ENCODE results near the gene GPRIN1. TPM values are rescaled to one million over a fixed set of nuclear protein-coding genes. Genes with fewer than 3 reads are reported as not detected.

The GPRIN1 gene
- total RNA-seq (2014; rRNA removed; shearing (Covaris generic); ENCODE audit: low replicate concordance) = 21.0 and 32.2 TPM in 2 replicates

DNA sequence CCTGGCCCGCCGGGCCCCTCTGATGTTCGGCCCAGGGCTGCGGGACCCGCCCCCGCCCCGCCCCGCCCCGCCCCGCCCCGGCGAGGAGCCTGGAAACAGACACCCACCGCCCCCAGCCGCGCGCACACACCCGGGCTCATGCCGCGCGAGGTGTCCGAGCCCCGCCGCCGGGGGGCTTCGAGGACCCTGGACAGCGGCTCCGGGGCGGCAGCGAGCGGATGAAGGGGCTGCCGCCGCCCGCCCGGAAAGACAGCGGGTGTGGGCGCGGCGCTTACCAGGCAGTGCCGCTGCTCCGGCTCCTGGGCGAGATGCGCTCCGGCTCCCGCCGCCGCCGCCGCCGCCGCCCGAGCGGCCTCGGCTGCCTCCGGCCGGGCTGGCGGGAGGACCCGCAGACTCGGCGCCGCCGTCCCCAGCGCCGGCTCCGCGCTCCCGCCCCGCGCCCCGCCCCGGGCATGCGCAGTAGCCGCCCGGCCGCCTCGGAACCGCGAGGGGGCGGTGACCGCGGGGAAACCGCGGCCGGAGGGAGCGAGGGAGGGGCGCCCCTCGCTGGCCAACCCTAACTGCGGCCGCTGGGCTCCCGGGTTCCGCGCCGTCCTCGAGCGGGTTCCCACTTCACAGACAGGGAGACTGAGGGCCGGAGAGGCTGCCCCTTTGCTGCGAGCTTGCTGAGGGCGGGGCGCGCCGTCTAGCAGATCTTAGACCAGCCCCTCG, at the start of gene GPRIN1:
Gene GPRIN1 (minus strand): TSS at position 433 of the 711 bp plus-strand sequence. CDS start 10,322 bp downstream, outside the sequence.
- H3K27me3 ChIP-seq = 0 out of 2 replicates have a peak, but pooled peaks cover 2% of the 10 kb centered on the region
- H3K36me3 ChIP-seq = no peaks in the 10 kb centered on the region; the same call in 1 of the 2 replicates
- H3K9me3 ChIP-seq = no peaks in the 10 kb centered on the region; the same call in 1 of the 2 replicates
- DNase-seq = peak; percentile 71
- peak within 1 kb of the TSS; percentile 61 for H3K4me3 ChIP-seq

DNA sequence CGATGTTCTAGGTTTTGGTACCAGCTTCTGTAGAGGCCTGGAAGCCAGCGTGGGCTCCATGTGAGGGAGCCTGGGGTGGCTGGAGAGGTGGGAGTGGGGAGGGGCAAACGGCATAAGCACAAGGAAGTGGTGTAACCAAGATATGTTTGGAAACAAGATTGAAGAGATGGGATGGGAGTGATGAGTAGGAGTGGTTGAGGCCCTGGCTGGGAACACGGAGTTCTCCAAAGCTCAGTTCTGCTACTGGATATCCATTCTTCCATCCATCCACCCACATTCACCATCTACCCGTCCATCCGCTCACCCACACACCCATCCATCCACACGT, 49.5 kb upstream of the GPRIN1 start:
- Histone ChIP-seq H3K4me3 (no peak overlapping the region), H3K36me3 (peaks cover 24% of the 10 kb centered on the region)

DNA sequence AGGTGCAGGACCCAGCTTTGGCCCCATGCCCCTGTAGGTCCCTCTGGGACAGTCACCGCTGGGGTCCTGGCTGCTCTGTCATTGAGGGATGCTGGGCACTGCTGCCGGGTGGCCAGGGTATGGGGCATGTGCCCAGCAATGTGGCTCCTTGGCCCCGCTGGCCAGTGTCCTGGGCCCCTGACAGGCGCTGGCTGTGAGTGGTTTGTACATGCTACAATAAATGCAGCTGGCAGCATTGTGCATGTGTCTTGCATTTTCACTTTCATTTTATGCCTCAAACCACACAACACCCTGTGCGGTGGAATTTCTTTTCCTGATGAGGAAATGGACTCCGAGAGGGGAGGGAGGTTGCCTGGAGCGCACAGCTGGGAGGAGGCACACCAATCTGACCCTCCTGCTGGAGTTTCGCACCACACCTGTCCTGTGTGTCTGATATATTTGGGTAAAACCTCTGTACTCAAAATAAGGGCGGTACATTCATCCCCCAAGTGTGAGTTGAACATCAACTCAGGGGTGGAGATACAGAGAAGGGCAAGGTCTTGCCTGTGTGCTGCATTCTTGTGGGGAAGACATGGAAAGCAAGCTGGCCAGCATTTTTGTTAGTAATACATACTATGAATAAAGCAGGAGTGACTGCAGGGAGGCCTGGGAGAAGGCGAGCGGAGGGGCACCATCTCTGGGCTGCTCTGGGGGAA, 49.0 kb upstream of the GPRIN1 start:
- Histone ChIP-seq H3K27me3 (no peaks in the 10 kb centered on the region), H3K36me3 (peaks cover 29% of the 10 kb centered on the region), H3K9me3 (no peaks in the 10 kb centered on the region), H3K4me3 (no peak overlapping the region)
- no peak for DNase-seq

More for the DNA sequence above, 49.5 kb upstream of the GPRIN1 start:
- no peaks in the 10 kb centered on the region for H3K9me3 ChIP-seq
- DNase-seq = no peak
- no peaks in the 10 kb centered on the region for H3K27me3 ChIP-seq

DNA sequence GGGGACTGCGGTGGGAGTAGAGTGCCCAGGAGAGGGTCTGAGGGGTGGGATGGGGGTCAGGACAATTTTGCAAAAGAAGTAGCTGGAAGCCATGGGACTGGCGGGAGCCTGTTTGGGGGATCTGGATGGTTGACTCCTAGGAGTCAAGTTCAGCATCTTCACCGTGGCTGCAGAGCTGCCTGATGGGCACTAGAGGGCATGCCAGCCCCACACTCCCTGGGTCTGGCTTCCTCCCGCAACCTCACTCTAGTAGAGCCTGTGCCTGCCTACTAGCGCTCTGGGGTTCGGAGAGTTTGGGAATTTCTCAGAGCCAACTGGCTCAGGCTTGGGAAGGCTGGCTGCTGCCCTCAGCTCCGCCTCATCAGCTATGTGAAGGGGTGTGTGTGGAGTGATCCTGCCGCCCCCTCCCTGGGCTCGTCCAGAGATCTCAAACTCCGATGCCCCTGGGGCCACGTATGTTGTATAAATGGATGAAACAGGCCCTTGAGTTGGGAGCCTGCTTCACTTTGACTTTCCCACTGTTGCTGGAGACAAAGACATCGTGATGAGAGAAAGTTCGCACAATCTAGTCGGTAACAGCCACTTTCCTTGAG, 48.1 kb upstream of the GPRIN1 start:
- no peaks in the 10 kb centered on the region for H3K9me3 ChIP-seq
- DNase-seq = peak; percentile 68
- H3K36me3 ChIP-seq = peaks cover 36% of the 10 kb centered on the region
- no peak overlapping the region for H3K4me3 ChIP-seq
- no peaks in the 10 kb centered on the region for H3K27me3 ChIP-seq

DNA sequence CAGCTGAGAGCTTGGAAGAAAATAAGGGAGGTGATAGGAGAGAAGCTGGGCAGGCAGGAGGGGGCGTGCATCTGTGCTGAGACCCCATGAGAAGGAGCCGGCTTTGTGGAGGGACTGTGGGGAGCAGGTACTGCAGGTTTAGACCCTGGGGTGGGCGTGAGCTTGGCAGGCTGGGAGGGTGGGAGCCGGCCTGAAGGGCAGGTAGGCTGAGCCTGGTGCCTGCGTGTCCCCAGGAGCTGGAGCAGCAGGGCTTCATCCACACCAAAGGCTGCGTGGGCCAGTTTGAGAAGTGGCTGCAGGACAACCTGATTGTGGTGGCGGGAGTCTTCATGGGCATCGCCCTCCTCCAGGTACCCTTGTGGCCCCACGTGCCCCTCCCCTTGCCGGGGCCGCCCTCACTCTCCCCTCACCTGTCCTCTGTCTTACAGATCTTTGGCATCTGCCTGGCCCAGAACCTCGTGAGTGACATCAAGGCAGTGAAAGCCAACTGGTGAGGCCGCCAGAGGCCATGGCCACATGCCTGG, 46.6 kb upstream of the GPRIN1 start:
- Histone ChIP-seq H3K27me3 (no peaks in the 10 kb centered on the region), H3K36me3 (peaks cover 42% of the 10 kb centered on the region), H3K9me3 (no peaks in the 10 kb centered on the region), H3K4me3 (no peak overlapping the region)
- DNase-seq = no peak

DNA sequence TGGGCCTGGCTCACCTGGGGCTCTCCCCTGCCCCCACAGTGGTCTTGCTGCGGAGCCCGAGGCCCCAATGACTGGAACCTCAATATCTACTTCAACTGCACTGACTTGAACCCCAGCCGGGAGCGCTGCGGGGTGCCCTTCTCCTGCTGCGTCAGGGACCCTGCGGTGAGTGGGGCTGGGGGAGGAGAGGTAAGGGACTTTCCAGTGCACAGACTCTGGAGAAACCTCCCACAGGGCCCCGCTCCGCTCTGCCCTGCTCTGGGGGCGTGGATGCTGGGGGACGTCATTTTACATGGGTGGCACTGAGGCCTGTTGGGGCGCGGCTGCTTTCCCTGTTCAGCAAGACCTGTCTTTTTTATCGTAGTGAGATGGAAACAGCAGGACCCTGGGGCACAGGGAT, 44.9 kb upstream of the GPRIN1 start:
- no peak for DNase-seq
- no peak overlapping the region for H3K4me3 ChIP-seq
- H3K36me3 ChIP-seq = peaks cover 42% of the 10 kb centered on the region
- H3K27me3 ChIP-seq = no peaks in the 10 kb centered on the region
- H3K9me3 ChIP-seq = no peaks in the 10 kb centered on the region

DNA sequence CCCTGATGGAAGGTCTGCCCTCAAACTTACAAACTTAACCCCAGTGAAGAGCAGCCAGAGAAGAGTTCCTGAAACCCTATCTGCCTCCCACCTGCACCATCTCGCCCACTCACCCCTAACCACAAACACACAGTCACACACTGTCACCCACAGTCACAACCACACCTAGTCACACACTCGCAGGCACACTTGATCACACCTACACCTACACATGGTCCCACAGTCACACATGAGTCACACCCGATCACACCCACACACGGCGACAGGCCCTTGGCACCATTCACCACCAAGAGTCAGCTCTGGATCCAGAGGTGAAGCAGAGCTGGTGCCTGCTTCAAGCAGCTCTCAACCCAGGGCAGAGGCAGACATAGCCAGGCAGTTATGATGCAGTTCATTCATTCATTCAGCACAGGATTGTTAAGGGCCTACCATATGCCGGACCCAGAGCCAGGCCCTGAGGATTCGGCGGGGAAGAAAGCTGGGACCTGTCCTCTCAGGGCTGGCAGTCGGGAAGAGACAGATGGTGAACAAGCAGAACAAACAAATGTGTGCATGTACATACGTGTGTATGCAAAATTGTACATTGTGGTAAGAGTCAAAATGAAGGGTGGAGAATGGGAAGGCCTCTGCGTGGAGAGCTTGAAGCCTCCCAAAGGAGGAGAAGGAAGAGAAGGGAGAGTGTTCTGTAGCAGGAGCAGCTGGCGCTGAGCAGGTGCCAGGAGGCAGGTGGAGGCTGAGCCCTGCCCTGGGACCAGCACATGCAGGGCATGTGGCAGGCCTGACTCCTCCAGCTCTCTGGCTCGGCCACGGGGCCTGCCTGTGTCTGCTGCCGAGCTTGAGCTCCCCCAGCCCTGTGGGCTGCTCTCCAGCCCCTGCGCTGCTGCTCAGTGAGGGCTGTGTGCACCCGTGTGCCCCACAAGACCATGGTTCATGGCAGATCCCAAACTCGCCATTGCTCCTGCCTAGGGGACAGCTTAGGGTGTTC, 43.7 kb upstream of the GPRIN1 start:
- Histone ChIP-seq H3K36me3 (peaks cover 42% of the 10 kb centered on the region), H3K4me3 (no peak overlapping the region), H3K27me3 (no peaks in the 10 kb centered on the region), H3K9me3 (no peaks in the 10 kb centered on the region)
- DNase-seq = peak; percentile 65

DNA sequence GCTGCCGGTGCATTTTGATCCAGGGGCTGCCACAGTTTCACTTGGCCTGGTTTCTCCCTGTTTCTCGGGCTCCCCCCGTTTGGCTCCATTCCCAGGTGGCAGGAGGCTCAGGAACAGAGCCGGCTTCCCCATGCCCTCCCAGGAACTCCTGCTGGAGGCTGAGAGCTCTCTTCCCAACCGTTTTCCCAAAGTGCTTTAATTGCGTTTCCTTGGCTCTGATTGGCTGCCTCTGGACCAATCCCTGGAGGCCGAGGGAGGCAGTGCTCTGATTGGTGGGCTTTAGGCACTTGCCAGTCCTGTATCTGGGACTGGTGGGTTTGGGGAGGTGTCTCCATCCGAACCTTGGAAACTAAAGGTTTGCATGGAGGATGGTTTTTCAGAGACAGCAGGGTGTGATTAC, 42.2 kb upstream of the GPRIN1 start:
- DNase-seq = no peak
- no peaks in the 10 kb centered on the region for H3K27me3 ChIP-seq
- peaks cover 31% of the 10 kb centered on the region for H3K36me3 ChIP-seq
- H3K9me3 ChIP-seq = no peaks in the 10 kb centered on the region
- H3K4me3 ChIP-seq = no peak overlapping the region

DNA sequence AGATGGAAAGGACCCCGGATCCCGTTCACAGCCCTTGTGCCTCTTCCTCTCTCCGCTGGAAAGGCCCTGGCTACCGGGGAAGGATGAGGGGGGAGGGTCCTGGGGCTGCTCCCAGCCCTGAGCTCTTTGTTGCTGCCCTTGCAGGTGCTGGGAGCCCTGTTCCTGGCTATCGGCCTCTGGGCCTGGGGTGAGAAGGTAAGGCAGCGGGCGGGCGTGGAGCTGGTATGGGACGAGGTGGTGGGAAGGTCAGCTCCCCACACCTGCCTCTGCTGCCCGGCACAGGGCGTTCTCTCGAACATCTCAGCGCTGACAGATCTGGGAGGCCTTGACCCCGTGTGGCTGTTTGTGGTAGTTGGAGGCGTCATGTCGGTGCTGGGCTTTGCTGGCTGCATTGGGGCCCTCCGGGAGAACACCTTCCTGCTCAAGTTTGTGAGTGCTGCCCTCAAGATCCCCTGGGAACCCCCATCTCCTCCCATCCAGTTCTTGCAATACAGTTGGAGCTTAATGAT, 41.6 kb upstream of the GPRIN1 start:
- no peaks in the 10 kb centered on the region for H3K27me3 ChIP-seq
- no peaks in the 10 kb centered on the region for H3K9me3 ChIP-seq
- no peak for DNase-seq
- no peak overlapping the region for H3K4me3 ChIP-seq
- H3K36me3 ChIP-seq = peaks cover 28% of the 10 kb centered on the region

DNA sequence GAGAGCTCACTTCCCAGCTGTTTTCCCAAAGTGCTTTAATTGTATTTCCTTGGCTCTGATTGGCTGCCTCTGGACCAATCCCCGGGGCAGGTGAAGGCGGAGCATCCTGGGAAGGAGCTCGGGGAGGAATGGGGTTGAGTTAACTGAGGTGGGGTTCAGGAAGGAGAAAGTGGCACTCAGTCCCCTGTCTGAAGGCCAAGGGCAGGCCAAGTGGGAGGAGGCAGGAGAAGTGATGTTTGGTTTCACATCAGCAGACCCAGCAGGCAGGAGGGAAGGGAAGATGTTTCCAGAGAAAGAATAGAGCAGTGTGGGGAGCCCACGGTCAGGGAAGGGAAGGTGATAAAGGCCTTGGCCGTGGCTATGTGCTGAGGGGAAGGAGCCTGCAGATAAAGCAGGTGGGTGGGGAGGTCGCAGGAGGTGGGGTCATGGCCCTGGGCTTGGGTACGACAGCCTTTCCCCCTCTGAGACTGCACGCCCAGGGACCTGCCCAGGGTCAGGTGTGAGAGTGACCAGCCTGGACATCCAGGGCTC, 40.5 kb upstream of the GPRIN1 start:
- Histone ChIP-seq H3K36me3 (peaks cover 28% of the 10 kb centered on the region), H3K9me3 (no peaks in the 10 kb centered on the region), H3K4me3 (no peak overlapping the region), H3K27me3 (no peaks in the 10 kb centered on the region)
- no peak for DNase-seq

DNA sequence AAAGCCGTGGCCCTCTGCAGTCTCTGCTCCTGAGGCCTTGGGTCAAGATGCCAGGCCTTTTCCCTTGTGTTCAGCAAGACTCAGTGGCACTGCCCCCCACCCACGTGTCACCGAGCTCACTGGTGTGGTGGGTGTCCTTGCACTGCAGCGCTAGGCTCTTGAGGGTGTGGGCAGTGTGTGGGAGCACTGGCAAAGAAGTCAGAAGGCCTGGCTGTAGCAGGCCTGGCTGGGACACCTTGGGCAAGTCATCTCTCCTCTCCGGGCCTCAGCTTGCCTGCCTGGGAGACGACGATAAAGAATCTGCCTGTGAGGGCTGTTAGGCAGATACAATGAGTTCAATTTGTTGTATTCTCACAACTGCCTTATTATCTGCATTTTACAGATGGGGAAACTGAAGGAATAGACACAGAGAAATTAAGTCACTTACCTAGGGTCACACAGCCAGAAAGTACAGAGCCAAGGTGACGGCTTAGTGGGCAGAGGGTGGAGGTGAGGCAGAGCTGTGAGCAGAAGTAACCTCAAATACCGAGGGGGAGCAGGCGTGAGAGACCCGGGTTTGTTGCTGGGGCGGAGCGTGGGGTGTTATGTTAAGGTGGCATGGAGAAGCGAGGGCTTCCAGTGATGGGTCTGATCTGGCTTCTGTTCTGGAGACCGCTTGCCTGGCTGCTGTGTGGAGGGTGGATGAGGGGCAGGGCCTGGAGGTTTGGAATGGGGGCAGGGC, 38.7 kb upstream of the GPRIN1 start:
- peaks cover 10% of the 10 kb centered on the region for H3K36me3 ChIP-seq
- H3K27me3 ChIP-seq = no peaks in the 10 kb centered on the region
- H3K4me3 ChIP-seq = peak overlapping the region; percentile 69
- no peaks in the 10 kb centered on the region for H3K9me3 ChIP-seq
- DNase-seq = no peak

DNA sequence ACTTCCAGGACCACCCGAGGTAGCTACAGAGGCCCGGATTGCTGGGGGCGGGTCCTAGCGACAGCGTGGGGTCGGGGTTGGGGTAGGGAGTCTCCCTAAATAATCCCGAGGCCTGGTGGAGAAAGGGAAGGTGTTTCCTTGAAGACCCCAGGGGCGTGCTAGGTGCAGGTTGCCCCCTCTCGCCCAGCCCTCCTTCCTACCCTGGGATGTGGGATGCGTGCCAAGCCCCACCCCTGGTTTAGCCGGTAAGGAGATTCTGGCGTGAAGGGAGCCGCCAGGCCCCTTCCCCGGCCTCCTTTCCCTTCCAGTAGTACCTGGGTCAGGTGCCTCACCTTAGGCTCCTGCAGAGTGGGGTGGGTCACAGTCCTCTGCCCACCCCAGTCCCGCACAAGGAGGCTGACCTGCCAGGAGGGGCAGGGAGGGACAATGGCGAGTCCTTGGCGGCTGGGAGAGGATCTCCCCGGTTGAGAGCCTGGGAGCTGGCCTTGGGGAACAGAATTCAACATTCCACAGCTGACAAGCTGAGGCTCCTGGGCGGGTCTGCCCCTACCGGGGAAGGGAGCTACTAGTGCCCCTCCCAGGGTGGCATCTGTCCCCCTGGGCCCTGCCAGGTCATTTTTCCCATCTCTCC, 38.0 kb upstream of the GPRIN1 start:
- Histone ChIP-seq H3K4me3 (peak overlapping the region; percentile 69), H3K9me3 (no peaks in the 10 kb centered on the region), H3K36me3 (peaks cover 6% of the 10 kb centered on the region), H3K27me3 (no peaks in the 10 kb centered on the region)
- DNase-seq = peak; percentile 63

DNA sequence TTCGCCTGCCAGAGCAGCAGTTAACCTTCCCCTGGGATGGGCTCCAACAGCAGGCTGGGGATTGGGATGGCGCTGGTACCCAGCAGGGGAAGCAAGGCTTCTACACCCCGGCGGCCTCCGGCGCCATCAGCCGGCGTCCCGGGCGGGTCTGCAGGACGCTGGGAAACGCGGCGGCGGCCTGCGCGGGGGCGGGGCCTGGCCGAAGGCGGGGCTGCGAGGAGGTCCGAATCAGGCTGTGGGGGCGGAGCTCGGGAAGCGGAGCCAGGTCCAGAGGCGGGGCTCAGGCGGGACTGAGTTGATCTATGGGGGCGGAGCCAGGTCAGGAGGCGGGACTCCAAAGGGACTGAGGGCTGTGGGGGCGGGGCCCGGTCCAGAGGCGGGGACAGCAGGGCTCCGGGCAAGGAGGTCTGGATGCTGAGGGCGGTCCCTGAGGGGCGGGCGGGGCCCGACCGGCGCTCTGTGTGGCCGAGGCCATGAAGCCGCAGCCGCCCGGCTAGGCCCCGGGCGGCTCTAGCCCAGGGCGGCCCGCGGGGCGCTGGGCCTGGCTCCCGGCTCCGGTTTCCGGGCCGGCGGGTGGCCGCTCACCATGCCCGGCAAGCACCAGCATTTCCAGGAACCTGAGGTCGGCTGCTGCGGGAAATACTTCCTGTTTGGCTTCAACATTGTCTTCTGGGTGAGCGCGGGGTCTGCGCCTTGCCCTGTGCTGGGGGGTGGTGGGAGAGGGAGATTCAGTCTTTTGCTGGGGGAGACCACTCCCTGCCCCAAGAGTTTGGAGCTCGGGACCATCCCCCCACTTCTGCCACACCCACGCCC, 37.3 kb upstream of the GPRIN1 start, which contains the start of gene TSPAN17:
Gene TSPAN17 (plus strand): TSS at position 455 of the 813 bp plus-strand sequence. CDS start 132 bp downstream, at position 587.
- peak within 1 kb of the TSS; percentile 69 for H3K4me3 ChIP-seq
- no peaks in the 10 kb centered on the region for H3K9me3 ChIP-seq
- peaks cover 3% of the 10 kb centered on the region for H3K36me3 ChIP-seq
- H3K27me3 ChIP-seq = no peaks in the 10 kb centered on the region
- peak; percentile 100 for DNase-seq

DNA sequence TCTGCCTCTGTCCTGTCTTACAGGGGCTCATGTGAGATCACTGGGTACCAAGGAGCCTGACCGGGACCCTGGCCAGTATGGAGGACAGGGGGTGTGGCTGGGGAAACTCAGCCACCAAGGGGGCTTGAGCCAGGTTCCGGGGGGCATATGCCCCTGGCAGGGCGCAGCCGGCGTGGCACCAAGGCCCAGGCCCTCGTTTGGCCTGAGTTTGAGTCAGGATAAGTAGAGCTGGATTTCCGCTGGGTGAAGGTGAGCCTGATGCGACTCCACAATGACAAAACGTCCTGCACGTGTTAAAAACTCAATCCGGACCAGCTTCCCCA, 36.7 kb upstream of the GPRIN1 start:
- H3K27me3 ChIP-seq = no peaks in the 10 kb centered on the region
- peak overlapping the region; percentile 69 for H3K4me3 ChIP-seq
- no peak for DNase-seq
- no peaks in the 10 kb centered on the region for H3K36me3 ChIP-seq
- H3K9me3 ChIP-seq = no peaks in the 10 kb centered on the region
